ENCODE data around the gene ISG20. TPM values are rescaled to one million over a fixed set of nuclear protein-coding genes. Genes with fewer than 3 reads are reported as not detected.

The ISG20 gene
- total RNA-seq, 2 experiments from 2014 or later, result 141 to 151 TPM

GRCh38 chr15:88650556-88650955 lies 11.7 kb downstream of the ISG20 start:
- H3K27me3 Mint-ChIP-seq (ENCODE audit: low read depth), result no peaks in the 10 kb centered on the region
- DNase-seq (peak; percentile 16), ATAC-seq (no peak)
- H3K4me3 Mint-ChIP-seq, result no peak overlapping the region
- ChIA-PET CTCF (interaction anchor here (4.1 kb wide), 1 partner anchor 27 kb away, joined by 27 read pairs; no protein-coding TSS in a partner anchor), POLR2A (interaction anchor here (0.9 to 2.1 kb wide), 3 partner anchors 8 to 28 kb away, joined by 3 to 7 read pairs (median 4); no protein-coding TSS in a partner anchor)
- H3K27ac Mint-ChIP-seq, result peak overlapping the region; percentile 97
- no peaks in the 10 kb centered on the region for H3K9me3 Mint-ChIP-seq (ENCODE audit: insufficient read depth)
- peaks cover 64% of the 10 kb centered on the region for H3K36me3 Mint-ChIP-seq (ENCODE audit: low read depth)
- peaks cover 75% of the 10 kb centered on the region for H3K4me1 Mint-ChIP-seq (ENCODE audit: low read depth)

DNA sequence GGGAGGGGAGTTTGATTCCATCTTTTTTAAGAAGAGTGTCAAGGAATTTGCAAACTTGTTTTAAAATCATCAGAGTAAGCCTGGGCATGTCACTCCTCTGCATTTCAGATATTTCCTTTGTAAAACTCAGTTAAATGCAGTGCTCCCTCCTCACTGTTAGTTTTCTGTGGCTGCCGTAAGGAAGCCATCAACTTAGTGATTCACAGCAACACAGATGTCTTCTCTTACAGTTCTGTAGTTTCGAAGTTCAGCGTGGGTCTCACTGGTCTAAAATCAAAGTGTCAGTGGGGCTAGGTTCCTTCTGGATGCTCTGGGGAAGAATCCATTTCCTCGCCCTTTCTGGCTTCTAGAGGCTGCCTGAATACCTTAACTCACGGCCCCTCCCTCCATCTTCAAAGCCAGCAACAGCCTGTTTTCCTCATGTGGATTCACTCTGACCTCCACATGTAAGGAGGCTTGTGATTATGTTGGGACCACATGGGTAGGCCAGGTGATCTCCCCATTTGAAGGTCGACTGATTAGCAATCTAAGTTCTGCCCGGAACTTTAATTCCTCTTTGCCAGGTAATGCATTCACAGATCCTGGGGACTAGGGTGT lies 12.4 kb downstream of the ISG20 start:
- no peaks in the 10 kb centered on the region for H3K27me3 Mint-ChIP-seq (ENCODE audit: low read depth)
- ATAC-seq, result no peak
- H3K4me3 Mint-ChIP-seq, result no peak overlapping the region
- H3K27ac Mint-ChIP-seq, result peak overlapping the region; percentile 27
- DNase-seq, result no peak
- peaks cover 58% of the 10 kb centered on the region for H3K36me3 Mint-ChIP-seq (ENCODE audit: low read depth)
- ChIA-PET CTCF (no interaction called here), POLR2A (interaction anchor here (2.1 kb wide), 1 partner anchor 29 kb away, joined by 7 read pairs; no protein-coding TSS in a partner anchor)
- peaks cover 73% of the 10 kb centered on the region for H3K4me1 Mint-ChIP-seq (ENCODE audit: low read depth)
- no peaks in the 10 kb centered on the region for H3K9me3 Mint-ChIP-seq (ENCODE audit: insufficient read depth)

DNA sequence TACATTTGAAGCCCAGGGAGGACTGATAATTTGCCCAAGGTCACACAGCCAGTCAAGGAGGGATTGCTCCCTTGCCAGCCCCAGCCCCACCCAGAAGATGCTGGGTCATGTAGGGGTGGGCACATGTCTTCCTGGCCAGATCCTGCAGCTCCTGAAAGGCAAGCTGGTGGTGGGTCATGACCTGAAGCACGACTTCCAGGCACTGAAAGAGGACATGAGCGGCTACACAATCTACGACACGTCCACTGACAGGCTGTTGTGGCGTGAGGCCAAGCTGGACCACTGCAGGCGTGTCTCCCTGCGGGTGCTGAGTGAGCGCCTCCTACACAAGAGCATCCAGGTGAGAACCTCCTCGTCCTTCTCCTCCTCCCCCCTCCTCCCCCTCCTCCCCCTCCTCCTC lies 13.2 kb downstream of the ISG20 start:
- Mint-ChIP-seq H3K27me3 (ENCODE audit: low read depth) (no peaks in the 10 kb centered on the region), H3K4me1 (ENCODE audit: low read depth) (peaks cover 70% of the 10 kb centered on the region), H3K4me3 (no peak overlapping the region), H3K36me3 (ENCODE audit: low read depth) (peaks cover 55% of the 10 kb centered on the region), H3K9me3 (ENCODE audit: insufficient read depth) (no peaks in the 10 kb centered on the region), H3K27ac (peak overlapping the region; percentile 27)
- ChIA-PET POLR2A (no interaction called here), CTCF (no interaction called here)
- ATAC-seq (no peak), DNase-seq (peak; percentile 19)

GRCh38 chr15:88652456-88653199 lies 13.8 kb downstream of the ISG20 start:
- H3K27ac Mint-ChIP-seq, result peak overlapping the region; percentile 68
- H3K9me3 Mint-ChIP-seq (ENCODE audit: insufficient read depth), result no peaks in the 10 kb centered on the region
- no peak for ATAC-seq
- peak; percentile 18 for DNase-seq
- H3K4me1 Mint-ChIP-seq (ENCODE audit: low read depth), result peaks cover 65% of the 10 kb centered on the region
- peaks cover 52% of the 10 kb centered on the region for H3K36me3 Mint-ChIP-seq (ENCODE audit: low read depth)
- H3K4me3 Mint-ChIP-seq, result no peak overlapping the region
- POLR2A ChIA-PET, result no interaction called here
- CTCF ChIA-PET, result interaction anchor here (1.0 kb wide), 1 partner anchor 12 kb away, joined by 5 read pairs; no protein-coding TSS in a partner anchor
- H3K27me3 Mint-ChIP-seq (ENCODE audit: low read depth), result no peaks in the 10 kb centered on the region

DNA sequence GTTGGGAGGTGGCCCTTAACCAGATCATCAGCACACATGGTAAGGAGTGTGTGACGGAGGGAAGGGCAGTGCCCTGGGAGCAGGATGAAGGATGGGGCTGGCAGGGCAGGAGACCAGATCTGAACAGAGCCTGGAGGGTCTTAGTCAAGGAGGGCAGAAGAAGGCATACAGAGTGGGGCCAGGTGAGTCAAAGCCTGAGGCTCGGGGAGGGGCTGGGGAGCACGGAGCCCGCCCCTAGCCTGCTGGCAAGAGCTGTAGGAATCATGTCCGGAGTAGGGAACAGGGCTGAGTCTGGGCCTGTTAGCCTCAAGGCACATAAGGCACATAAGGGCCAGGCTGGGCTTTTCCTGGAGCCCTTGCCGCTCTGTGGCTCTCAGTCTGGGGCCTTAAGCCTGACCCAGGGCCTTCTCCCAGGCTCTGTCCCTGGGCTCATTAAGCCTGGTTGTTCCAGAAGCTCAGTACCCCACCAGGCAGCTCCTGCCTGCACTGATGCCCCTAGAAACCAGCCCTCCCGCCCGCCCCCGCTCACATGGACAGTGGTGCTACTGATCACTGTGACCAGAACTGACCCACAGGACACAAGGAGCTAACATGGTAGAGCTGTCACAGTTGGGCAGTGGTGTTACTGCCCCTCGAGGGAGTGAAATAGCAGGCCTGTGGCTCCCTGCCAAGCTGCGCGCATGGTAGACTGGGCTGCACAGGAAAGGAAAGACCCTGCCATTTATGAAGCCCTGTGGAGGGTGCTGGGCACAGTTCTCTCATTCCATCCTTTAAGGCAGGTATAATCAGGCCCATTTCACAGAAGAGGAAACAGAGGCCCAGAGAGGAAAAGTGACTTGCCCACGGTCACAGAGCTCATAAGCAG lies 14.6 kb downstream of the ISG20 start:
- DNase-seq (no peak), ATAC-seq (no peak)
- Mint-ChIP-seq H3K9me3 (ENCODE audit: insufficient read depth) (no peaks in the 10 kb centered on the region), H3K4me1 (ENCODE audit: low read depth) (peaks cover 57% of the 10 kb centered on the region), H3K27me3 (ENCODE audit: low read depth) (no peaks in the 10 kb centered on the region), H3K36me3 (ENCODE audit: low read depth) (peaks cover 44% of the 10 kb centered on the region), H3K4me3 (no peak overlapping the region), H3K27ac (peak overlapping the region; percentile 68)
- POLR2A ChIA-PET, result no interaction called here
- CTCF ChIA-PET, result interaction anchor here (1.0 kb wide), 1 partner anchor 11 kb away, joined by 5 read pairs; no protein-coding TSS in a partner anchor

GRCh38 chr15:88654430-88655102 lies 15.8 kb downstream of the ISG20 start:
- H3K27me3 Mint-ChIP-seq (ENCODE audit: low read depth), result no peaks in the 10 kb centered on the region
- no peak for DNase-seq

DNA sequence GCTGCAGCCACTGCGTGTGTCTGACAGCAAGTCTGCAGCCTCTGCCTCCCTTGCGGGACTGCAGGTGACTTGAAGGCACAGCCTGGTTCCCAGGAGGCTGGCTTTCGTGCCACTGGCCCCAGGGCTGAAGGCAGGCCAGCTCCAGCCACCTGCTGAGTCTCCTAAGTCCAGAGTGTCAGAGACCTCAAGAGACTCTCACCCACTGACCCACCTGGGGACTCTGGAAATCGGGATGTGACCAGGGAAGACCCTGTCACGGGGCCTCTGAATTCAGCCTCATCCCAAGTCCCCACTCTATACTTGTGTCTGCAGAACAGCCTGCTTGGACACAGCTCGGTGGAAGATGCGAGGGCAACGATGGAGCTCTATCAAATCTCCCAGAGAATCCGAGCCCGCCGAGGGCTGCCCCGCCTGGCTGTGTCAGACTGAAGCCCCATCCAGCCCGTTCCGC lies 16.3 kb downstream of the ISG20 start:
- H3K36me3 Mint-ChIP-seq (ENCODE audit: low read depth), result peaks cover 30% of the 10 kb centered on the region
- H3K4me3 Mint-ChIP-seq, result no peak overlapping the region
- no peak for DNase-seq
- H3K4me1 Mint-ChIP-seq (ENCODE audit: low read depth), result peaks cover 40% of the 10 kb centered on the region
- H3K9me3 Mint-ChIP-seq (ENCODE audit: insufficient read depth), result no peaks in the 10 kb centered on the region
- ATAC-seq, result no peak
- CTCF ChIA-PET, result interaction anchor here (0.7 to 1.5 kb wide), 4 partner anchors 9 to 31 kb away, joined by 3 to 6 read pairs (median 4); no protein-coding TSS in a partner anchor
- no peaks in the 10 kb centered on the region for H3K27me3 Mint-ChIP-seq (ENCODE audit: low read depth)
- H3K27ac Mint-ChIP-seq, result no peak overlapping the region
- POLR2A ChIA-PET, result interaction anchor here (1.8 kb wide), 1 partner anchor 17 kb away, joined by 7 read pairs; the partner anchor contains the start of gene ISG20

More at GRCh38 chr15:88654430-88655102, 15.8 kb downstream of the ISG20 start:
- ChIA-PET CTCF (interaction anchor here (0.8 to 1.1 kb wide), 2 partner anchors 9 to 30 kb away, joined by 3 to 4 read pairs; no protein-coding TSS in a partner anchor), POLR2A (no interaction called here)
- no peak overlapping the region for H3K27ac Mint-ChIP-seq
- no peak overlapping the region for H3K4me3 Mint-ChIP-seq
- H3K36me3 Mint-ChIP-seq (ENCODE audit: low read depth), result peaks cover 34% of the 10 kb centered on the region
- H3K9me3 Mint-ChIP-seq (ENCODE audit: insufficient read depth), result no peaks in the 10 kb centered on the region
- no peak for ATAC-seq
- peaks cover 46% of the 10 kb centered on the region for H3K4me1 Mint-ChIP-seq (ENCODE audit: low read depth)

DNA sequence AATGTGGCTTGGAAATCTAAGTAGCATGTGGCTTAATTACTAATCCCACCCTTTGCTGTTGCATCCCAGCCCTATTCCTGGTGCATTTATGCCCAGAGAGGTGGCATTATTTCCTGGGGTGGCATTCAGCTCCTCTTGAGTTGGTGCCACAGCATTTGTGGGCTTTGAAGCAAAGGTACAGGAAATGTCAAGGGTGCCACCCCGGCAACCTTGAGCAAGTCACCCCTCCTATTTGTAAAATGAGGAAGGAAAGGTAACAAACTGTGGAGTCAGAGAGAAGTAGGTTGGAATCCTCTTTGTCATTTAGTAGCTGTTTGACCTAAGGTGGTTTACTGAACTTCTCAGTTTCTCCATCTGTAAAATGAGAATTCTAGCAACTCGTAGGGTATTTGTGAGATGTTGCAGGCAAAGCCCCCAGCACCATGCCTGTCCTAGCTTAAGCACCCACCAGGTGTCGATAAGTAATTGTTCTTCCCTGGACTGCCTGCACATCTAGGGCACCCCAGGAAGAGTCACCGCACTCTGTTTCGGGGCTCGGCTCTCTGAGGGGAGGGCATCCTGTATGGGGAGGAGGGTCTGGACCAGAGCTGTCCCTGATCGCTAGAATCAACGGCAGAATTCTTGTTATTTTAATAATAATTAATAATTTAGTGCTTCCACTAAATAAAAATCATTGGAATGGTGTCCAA lies 17.1 kb downstream of the ISG20 start:
- Mint-ChIP-seq H3K9me3 (ENCODE audit: insufficient read depth) (no peaks in the 10 kb centered on the region), H3K36me3 (ENCODE audit: low read depth) (peaks cover 27% of the 10 kb centered on the region), H3K4me1 (ENCODE audit: low read depth) (peaks cover 33% of the 10 kb centered on the region), H3K27me3 (ENCODE audit: low read depth) (no peaks in the 10 kb centered on the region), H3K4me3 (no peak overlapping the region), H3K27ac (peak overlapping the region; percentile 52)
- CTCF ChIA-PET, result interaction anchor here (0.7 to 1.5 kb wide), 3 partner anchors 9 to 249 kb away, joined by 3 to 6 read pairs (median 4); no protein-coding TSS in a partner anchor
- ATAC-seq (no peak), DNase-seq (no peak)
- POLR2A ChIA-PET, result interaction anchor here (0.7 to 1.8 kb wide), 3 partner anchors 18 to 189 kb away, joined by 3 to 7 read pairs (median 4); partner anchors contain the start of genes ISG20, MRPL46 and MRPS11

DNA sequence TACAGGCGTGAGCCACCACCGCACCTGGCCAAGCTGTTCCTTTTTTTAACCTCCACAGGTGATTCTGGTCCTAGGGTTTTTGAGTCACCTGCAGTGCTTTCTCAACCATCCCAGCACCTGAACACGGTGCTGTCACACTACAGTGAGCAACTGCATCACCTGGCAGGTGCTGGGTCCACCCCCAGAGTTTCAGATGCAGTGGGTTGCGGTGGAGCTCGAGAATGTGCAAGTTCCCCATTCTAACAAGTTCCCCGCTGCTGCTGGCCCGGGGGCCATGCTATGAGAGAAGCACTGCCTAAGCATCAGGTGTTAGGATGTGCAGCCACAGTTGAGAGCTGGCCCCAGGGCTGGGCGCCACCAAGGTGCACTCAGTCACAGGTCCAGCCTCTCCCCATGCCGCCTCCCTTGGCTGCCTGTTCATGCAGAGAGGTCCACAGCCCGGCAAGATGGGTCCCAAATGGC lies 18.0 kb downstream of the ISG20 start:
- ATAC-seq, result no peak
- DNase-seq, result no peak
- no peak overlapping the region for H3K27ac Mint-ChIP-seq
- no peak overlapping the region for H3K4me3 Mint-ChIP-seq
- H3K27me3 Mint-ChIP-seq (ENCODE audit: low read depth), result no peaks in the 10 kb centered on the region
- CTCF ChIA-PET, result interaction anchor here (1.4 to 1.5 kb wide), 2 partner anchors 8 to 248 kb away, joined by 4 to 6 read pairs; no protein-coding TSS in a partner anchor
- peaks cover 25% of the 10 kb centered on the region for H3K4me1 Mint-ChIP-seq (ENCODE audit: low read depth)
- POLR2A ChIA-PET, result interaction anchor here (0.8 to 1.8 kb wide), 2 partner anchors 19 to 190 kb away, joined by 3 to 7 read pairs; partner anchors contain the start of genes ISG20, MRPL46 and MRPS11
- no peaks in the 10 kb centered on the region for H3K9me3 Mint-ChIP-seq (ENCODE audit: insufficient read depth)
- H3K36me3 Mint-ChIP-seq (ENCODE audit: low read depth), result peaks cover 19% of the 10 kb centered on the region

DNA sequence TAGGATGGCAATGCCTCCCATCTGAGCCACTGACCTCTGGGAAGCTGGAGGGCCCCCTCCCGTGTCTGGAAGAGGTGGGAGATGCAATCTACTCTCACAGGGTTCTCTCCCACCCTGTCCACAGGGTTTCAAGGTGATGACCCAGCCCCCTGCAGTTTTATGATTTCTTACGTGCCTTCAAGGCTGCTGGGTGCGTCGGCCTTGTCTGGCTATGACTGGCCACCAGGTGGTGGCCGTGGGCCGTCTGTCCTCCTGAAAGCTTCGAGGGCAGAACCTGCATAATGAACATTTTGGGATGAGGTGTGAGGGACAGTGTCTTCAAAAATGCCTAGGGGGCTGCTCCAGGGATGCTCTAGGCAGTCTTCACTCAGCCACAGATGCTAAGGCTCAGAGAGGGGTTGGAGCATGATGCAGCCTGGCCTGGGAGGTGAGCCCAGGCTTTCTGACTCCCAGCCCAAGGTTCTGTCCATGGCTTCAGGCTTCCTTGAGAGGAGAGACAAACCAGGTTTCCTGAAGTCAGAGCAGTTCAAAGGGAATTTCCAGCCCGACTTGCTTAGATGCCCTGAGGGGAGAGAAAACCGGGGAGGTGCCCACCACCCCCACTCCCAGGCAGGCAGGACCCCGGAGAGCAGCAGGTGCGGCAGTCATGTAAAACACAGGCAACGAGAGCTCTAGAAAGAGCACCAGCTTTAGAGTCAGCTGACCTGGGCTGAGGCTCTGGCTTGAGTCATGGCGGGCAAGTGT lies 18.7 kb downstream of the ISG20 start:
- POLR2A ChIA-PET, result interaction anchor here (1.6 kb wide), 1 partner anchor 8 kb away, joined by 4 read pairs; no protein-coding TSS in a partner anchor
- CTCF ChIA-PET, result interaction anchor here (1.4 to 1.6 kb wide), 2 partner anchors 30 to 247 kb away, joined by 4 read pairs; no protein-coding TSS in a partner anchor

More for the DNA sequence above, 18.7 kb downstream of the ISG20 start:
- peak overlapping the region; percentile 36 for H3K27ac Mint-ChIP-seq
- peaks cover 22% of the 10 kb centered on the region for H3K4me1 Mint-ChIP-seq (ENCODE audit: low read depth)
- no peak for DNase-seq
- H3K9me3 Mint-ChIP-seq (ENCODE audit: insufficient read depth), result no peaks in the 10 kb centered on the region
- no peaks in the 10 kb centered on the region for H3K27me3 Mint-ChIP-seq (ENCODE audit: low read depth)
- ATAC-seq, result no peak
- H3K36me3 Mint-ChIP-seq (ENCODE audit: low read depth), result peaks cover 18% of the 10 kb centered on the region
- no peak overlapping the region for H3K4me3 Mint-ChIP-seq

Data from activated CD8-positive, alpha-beta T cell treated with anti-CD3 and anti-CD28 coated beads, Interleukin-2, amount 10 ng/mL, durations not matched to agents 7 days and 5 days (primary cell).